IPS-11a (cell line): ENCODE measurements around the gene ACTL8.

Source experiments
- H3K4me3 ChIP-seq: one replicate; pipeline ENCODE4 v1.5.1; 2013; ENCODE audit warnings: low read depth, low read length, control low read depth

The ACTL8 gene

DNA sequence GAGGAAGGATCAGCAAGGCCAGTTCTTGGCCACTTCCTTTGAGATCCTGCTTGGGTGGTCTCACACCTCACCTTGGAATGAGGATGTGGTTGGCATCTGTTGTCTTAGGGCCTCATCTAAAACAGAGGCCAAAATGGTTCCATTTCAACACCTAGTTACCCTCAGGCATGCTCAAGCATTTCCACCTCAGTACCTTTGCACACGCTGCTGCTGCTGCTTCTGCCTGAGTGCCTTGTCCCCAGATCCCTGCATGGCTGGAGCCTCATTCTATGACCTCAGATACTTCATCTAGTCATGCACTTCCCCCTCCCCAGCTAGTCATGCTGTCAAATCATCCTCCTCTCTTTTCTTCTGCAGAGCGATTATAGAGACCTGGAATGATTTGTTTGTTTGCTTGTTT, 86.8 kb downstream of the ACTL8 start:
- H3K4me3 ChIP-seq, result no peak overlapping the region

DNA sequence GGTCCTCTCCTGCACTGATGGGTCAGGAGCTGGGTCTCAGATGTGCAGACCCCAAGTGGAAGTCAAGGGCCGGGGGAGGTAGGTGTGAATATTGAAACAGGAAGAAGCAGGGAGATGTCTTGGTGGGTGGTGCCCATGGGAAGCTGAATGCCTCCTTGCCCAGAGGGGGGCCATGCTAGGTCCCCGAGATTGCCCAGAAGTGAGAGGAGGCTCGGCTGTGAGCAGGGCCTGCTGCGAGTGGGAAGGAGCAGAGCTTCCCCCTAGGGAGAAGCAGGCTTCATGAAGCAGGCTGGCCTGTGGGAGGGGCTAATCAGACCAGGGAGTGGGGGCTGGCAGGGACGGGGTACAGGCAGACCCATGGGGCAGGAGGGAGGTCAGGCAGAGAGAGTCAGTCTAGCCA, 87.6 kb downstream of the ACTL8 start:
- H3K4me3 ChIP-seq, result no peak overlapping the region

DNA sequence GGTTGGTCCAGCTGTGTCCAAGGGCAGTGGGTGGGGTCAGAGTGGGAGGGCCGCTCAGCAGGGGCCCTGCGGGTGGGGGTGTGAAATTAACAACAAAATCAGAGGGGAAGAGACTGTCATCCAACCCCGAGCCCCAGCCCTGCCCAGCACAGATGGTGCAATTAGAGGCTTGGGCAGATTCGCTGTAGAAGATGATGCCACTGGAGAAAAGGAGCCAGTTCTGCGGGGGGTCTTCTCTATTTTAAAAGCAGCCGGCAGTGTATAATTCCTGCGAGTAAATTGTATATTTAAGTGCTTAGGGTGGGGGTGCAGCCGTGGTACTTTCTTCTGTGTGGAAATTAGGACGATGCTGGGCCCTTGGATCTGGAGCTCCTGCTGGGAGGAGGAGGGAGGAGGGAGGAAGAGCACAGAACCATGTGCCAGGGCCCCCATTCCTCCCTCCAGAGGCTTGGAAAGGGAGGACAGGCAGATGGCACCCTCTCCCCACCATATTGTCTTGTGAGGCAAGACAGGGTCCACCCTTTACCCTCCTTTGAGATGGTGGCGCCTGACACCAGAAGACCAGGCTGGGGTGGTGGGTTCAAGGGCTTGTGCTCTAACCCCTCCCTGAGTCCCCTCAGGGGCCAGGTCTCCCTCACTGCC, 89.2 kb downstream of the ACTL8 start:
- no peak overlapping the region for H3K4me3 ChIP-seq

DNA sequence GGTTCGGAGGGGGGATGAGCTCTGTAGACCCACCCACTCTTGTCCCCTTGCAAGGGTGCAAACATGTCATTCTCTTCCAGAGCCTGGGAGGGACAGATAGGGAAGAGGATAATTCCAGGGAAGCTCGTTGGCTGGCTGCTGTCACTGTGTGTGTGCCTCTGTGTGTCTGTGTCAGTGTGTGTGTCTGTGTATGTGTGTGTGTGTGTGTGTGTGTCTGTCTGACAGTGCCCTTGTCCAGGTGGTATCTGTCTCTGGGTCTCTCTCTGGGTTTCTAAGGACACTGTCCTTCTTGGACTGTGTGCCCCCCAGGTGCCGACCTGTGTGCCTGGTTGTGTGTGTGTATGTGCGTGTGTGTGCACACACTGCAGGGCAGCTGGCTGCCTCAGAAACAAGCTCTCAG, 90.5 kb downstream of the ACTL8 start:
- H3K4me3 ChIP-seq, result no peak overlapping the region

DNA sequence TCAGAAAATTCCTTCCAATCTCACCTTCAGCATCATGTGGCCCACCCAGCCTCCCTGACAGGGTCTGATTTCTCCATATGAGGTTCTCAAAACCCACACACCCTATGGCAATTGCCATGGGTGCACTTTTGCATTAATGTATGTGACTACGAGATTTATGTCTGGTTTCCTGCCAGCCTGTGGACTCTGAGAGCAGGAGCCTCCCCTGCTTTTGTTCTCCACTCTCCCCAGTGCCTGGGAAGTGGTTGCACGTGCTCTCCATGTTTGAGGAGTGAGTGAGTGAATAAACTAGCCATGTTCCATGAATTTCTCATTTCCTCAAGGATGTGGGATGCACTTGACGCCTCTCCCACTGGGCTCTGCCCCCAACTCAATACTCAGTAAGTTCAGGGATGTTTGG, 91.2 kb downstream of the ACTL8 start:
- H3K4me3 ChIP-seq, result no peak overlapping the region

DNA sequence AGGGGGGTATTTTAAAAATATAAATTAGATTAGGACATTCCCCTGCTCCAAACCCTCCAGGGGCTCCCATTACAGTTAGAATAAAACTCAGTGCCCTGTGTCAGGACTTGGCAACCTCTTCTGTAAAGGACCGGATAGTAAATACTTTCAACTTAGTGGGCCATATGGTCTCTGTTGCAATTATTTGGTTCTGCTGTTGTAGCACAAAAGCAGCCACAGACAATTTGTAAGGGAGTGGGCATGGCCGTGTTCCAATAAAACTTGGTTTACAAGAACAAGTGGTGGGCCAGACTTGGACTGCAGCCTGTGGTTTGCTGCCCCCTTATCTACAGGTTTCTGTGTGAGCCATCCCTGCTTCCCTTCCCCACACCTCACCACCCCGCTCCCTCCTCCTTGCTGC, 92.0 kb downstream of the ACTL8 start:
- H3K4me3 ChIP-seq, result no peak overlapping the region

DNA sequence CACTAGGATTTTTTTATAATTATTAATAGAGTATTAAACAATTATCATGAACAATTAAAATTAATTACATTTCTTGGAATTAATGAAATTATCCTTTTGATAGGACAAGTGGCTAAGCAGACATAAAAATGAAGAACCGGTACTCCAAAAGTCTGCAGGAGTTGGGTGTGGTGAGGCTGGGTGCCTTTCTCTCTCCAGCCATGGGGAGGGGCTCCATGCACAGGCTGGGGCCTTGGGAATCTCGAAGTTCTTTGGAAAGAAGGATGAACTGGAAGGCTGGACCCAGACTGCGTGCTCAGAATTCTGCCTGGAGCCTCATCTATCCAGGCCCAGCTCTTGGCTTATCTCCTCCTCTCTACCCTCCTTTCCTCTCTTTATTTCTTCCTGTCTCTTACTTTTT, 94.1 kb downstream of the ACTL8 start:
- H3K4me3 ChIP-seq, result no peak overlapping the region

DNA sequence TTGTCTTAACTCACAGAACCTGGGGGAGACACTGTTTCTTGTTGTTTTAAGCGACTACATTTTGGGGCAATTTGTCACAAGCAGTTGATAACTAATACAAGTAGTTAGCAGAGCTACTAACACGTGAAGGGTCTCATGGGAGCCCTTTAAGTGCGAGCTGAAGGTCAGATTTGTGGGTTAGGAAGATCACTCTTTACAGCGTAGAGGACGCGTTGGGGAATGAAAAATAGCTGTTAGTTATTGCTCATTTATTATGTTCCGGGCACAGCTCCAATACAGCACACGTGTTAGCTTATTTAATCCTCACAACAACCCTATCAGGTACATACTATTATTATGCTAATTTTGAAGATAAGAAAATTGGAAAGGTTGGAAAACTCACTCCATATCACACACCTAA, 95.9 kb downstream of the ACTL8 start:
- H3K4me3 ChIP-seq, result no peak overlapping the region

DNA sequence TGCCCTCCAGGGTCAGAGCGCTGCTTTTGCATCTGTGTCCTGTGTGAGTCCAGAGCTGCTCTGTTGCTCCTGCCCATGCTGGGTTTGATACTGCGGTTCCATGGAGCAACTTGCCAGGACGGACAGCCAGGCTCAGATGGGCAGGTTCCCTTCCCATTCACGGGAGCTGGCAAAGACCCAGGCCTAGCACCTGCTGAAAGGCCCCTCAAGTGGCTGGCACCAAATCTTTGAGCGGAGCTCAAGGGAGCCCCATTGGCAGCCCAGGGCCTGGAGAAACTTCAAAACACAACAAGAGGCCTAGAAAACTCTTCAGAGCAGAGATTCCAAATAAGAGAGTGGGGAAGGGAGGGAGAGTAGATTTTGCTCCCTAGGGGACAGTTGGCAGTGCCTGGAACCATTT, 97.2 kb downstream of the ACTL8 start:
- H3K4me3 ChIP-seq, result no peak overlapping the region

DNA sequence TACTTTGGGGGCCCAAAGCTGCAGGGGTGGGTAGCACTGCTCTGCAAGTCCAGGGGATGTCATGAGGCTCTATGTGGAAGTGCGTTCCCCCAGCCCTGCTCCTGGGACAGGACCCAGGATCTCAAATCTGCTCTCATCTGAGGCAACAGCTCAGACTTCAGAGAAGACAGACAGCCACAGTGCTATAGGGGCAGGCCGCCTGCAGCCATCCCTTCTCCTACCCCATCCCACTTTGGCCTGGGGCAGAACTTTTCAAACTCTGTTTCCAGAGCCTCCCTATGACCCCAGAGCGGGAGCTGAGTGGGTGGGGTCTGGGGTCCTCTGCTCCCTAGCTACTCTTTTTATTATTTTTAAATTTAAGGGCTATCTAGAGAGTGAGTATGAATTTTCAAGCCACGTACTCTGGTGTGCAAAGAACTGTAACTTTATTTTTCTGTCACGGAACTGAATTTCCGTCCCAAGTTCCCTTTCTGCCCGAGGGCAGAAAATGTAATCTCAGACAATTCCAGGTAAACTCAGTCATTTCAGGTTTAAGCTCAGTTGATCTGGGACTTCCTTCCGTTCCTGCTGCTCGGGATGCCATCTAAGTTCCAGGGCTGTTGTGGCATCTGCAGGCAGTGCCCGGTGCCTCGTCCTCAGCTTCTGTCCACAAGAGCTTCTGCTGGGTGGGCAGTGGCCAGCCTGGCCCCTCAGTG, 98.3 kb downstream of the ACTL8 start:
- no peak overlapping the region for H3K4me3 ChIP-seq

DNA sequence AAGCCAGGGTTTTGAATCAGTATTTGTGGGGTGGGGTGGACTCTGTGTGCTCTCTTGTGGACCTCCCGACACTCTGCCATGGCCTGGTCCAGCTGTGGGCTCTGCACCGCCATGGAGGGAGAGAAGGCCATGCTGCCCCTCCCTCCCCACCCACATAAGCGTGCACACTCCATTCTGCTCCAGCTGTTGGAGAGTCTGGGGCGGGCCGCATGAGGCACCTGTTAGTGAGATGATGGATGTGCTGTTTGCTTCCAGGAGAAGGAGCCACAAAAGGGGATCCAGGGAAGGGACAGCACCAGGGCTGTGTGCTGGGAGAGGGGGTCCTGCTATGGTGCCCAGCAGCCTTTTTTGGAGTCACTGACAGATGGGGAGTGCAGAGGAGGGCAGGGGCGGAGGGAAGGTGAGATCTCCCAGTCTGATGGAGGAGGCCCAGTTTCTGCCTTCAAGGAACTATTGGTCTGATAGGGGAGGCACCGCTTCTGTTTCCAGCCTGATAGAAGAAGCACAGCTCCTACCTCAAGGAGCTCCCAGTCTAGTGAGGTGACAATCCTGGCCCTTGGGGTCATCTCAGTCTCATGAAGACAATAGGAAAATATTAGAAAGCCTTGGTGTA, 101.5 kb downstream of the ACTL8 start:
- no peak overlapping the region for H3K4me3 ChIP-seq

DNA sequence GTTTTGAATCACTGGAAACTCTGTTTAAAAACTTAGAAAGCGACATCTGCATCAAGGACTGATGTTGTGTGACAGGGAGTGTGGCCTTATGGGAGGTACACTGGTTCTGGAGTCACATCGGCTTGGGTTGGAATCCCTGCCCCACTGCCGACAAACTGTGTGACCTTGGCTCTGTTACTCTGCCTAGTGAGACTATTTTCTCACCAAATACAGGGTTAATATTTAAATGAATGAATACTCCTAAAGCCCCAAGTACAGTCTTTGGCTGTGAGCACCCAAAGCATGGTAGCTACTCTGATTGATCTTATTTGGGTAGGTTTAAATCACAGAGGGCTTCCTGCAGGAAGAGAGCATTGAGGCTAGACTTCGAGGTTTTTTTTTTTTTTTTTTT, 102.0 kb downstream of the ACTL8 start:
- no peak overlapping the region for H3K4me3 ChIP-seq

DNA sequence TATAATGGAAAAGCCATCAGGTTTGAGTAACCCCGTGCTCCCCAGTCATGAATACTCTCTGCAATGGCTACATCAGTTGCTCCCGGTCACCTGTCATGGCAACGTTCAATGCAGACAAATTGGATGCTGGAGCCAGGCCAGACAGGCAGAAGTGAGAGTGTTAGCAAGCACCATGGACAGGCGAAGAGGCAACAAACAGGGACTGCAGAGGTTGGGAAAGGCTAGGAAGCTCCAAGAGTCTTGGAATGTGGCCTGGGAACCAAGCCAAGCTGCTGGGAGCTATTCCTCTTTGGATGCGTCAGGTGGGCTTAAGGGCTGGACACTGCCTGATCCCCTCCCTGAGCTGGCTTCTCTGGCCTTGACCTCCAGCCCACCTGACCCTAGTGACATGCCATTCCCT, 102.9 kb downstream of the ACTL8 start:
- no peak overlapping the region for H3K4me3 ChIP-seq

DNA sequence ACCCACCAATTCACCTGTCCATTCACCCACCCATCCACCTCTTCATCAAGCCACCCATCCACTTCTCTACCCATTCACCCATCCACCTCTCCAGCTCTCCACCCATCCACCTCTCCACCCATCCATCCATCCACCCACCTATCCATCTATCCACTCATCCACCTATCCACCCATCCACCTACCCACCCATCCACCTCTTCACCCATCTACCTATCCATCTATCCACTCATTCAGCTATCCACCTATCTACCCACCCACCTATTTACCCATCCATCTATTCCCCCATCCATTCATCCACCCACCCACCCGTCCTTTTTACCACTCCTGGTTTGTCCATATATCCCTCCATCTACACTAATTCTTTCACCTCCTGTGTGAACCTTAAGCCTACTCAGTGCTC, 105.7 kb downstream of the ACTL8 start:
- H3K4me3 ChIP-seq, result no peak overlapping the region

DNA sequence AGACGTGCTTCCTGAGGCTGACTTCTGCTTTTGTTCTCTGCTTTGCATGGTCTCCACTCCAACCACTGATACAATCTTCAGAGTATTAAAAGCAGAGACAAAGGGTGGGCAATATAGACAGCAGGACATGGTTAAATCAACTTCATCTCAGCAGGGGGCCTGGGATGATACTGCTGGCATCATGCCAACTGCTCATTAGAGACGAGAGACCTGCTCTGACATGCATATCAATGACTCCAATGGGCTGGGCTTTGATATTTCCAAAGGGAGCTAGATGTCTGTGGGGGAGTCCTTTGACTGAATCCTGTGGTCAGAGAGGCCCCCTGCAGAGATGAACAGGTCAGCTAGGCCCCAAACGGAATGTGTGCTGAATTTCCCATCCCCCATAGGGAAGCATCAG, 106.6 kb downstream of the ACTL8 start:
- no peak overlapping the region for H3K4me3 ChIP-seq

DNA sequence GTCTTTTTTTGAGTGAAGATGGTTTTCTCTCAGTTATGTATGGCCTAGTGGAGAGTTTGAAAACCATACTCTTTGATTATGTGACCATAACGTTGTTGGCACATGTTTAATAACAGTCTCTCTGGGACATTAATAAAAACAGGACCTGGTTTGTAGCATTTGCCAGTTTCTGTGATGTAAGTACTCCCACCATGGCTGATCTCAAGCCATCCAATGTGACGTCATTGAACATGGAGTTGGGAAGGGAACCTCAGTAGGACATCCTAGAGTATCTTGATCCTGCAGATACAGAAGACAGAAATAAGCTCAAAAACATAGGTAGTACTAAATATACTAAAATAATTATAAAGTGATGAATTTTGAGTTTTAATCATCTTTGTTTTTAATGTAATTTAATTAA, 107.0 kb downstream of the ACTL8 start:
- H3K4me3 ChIP-seq, result no peak overlapping the region

DNA sequence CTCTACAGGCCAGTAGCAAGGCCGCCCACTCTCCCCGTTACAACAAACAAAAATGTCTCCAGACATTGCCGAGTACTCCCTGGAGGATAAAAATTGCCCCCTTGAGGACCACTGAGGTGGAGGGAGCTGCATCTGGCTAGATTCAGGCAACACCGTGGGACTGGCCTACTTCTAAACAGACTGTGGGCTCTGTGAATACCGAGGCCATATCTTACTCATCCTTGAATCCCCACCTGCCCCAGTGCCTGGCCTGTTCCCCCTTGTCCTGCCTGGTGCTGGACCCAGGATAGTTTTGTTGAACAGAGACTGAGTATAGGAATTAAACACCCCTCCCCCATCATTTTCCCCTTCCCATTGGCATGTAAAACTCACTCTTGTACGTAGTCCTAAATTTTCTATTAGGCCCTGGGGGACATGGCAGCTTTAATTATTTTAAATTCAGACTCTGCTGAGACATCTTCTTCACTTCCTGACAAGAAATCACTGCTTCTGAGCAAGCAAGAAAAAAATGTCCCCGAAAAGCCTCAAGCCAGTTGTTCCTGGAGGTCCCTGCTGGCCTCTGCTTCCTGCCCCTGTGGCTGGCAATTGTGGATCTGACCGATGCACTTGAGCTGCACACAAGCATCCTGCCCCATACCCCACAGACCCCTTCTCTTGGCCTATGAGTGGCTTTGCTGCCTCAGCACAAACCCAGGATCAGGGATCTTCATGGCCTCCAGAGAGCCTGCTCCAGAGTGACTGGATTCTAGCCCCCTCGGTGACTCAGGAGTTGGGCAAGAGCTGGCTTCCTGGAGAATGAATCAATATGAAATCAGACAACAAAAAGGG, 111.0 kb downstream of the ACTL8 start:
- no peak overlapping the region for H3K4me3 ChIP-seq

DNA sequence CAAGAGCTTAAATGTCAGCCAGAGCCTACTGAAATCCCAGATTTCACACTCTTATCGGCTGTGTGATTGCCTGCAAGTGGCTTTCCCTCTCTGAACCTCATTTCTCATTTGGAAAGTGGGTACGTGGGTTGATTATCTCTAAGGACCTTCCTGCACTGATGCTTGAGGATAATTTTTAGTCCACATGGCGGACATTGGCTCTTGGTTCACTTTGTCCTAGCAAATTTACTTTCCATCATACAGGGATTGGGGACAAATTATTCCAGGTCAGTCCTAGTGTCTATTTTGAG, 111.6 kb downstream of the ACTL8 start:
- H3K4me3 ChIP-seq, result no peak overlapping the region

DNA sequence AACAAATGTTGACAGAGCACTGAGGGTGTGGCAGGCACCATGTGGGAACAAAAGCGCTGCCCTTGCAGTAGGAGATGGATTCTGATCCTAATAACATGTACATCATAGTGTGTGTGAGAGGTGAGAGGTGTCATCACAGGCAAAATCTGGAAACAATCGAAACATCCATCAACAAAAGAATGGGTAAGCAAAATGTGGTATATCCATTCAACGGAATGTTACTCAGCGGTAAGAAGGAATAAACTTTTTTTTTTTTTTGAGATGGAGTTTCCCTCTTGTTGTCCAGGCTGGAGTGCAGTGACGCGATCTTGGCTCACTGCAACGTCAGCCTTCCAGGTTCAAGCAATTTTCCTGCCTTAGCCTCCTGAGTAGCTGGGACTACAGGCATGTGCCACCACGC, 112.3 kb downstream of the ACTL8 start:
- no peak overlapping the region for H3K4me3 ChIP-seq

DNA sequence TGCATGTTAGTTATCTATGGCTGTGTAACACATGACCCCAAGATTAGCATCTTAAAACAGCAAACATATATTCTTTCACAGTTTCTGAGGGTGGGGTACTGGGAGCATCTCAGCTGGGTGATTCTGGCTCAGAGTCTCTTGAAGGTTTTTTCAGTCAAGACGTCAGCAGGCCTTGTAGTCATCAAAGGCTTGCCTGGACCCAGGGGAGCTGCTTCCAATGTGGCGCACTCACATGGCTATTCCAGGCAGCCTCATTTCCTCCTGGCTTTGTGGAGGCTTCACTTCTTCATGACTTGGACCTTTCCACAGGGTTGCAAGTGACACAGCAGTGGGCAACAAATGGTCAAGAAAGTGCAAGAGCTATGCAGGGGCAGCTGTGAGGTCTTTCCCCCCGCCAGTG, 114.7 kb downstream of the ACTL8 start:
- H3K4me3 ChIP-seq, result no peak overlapping the region

DNA sequence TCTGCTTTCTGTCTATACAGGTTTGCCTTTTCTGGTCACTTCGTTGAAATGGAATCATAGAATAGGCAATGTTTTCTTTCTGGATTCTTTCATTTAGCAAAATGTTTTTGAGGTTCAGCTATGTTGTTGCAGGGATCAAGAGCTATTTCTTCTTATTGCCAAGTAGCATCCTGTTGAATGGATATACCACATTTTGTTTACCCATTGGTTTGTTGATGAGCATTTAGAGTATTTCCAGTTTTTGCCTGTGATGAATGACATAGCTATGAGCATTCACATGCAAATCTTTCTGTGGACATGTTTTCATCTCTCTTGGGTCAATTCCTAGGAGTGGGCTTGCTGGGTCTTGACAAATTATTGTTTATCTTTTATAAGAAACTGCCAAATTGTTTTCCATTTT, 115.5 kb downstream of the ACTL8 start:
- no peak overlapping the region for H3K4me3 ChIP-seq
